ENCODE data around the gene C6orf47.

DNA sequence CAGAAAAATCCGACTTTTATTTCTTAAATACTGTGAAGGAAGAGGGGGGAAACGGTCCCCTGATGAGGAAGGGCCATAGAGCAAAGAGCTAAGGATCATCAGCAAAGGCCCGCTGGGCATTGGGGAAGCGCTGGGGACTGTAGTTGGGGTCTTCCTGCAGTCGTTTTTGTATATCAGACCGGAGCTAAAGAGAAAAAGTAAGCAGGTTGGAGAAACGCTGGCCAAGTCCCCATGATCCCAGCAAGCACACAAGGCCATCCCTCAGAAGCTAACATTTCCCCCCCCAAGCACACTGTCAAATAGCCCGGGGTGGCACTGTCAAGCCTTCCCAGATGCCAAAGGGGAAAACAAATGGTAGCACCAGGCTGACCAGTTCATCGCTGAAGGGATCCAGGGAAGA is 21.5 kb downstream of the C6orf47 start:
- TF ChIP-seq, protein P1, sequence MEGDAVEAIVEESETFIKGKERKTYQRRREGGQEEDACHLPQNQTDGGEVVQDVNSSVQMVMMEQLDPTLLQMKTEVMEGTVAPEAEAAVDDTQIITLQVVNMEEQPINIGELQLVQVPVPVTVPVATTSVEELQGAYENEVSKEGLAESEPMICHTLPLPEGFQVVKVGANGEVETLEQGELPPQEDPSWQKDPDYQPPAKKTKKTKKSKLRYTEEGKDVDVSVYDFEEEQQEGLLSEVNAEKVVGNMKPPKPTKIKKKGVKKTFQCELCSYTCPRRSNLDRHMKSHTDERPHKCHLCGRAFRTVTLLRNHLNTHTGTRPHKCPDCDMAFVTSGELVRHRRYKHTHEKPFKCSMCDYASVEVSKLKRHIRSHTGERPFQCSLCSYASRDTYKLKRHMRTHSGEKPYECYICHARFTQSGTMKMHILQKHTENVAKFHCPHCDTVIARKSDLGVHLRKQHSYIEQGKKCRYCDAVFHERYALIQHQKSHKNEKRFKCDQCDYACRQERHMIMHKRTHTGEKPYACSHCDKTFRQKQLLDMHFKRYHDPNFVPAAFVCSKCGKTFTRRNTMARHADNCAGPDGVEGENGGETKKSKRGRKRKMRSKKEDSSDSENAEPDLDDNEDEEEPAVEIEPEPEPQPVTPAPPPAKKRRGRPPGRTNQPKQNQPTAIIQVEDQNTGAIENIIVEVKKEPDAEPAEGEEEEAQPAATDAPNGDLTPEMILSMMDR (IDR thresholded peaks at IDR 0.05): no peak
- TF ChIP-seq POLR2AphosphoS5 (IDR thresholded peaks at IDR 0.05) (no peak), POLR2A (IDR thresholded peaks at IDR 0.05) (no peak)

All from stomach (tissue), 4 donors.